ENCODE measurements around the gene SNAI3.

DNA sequence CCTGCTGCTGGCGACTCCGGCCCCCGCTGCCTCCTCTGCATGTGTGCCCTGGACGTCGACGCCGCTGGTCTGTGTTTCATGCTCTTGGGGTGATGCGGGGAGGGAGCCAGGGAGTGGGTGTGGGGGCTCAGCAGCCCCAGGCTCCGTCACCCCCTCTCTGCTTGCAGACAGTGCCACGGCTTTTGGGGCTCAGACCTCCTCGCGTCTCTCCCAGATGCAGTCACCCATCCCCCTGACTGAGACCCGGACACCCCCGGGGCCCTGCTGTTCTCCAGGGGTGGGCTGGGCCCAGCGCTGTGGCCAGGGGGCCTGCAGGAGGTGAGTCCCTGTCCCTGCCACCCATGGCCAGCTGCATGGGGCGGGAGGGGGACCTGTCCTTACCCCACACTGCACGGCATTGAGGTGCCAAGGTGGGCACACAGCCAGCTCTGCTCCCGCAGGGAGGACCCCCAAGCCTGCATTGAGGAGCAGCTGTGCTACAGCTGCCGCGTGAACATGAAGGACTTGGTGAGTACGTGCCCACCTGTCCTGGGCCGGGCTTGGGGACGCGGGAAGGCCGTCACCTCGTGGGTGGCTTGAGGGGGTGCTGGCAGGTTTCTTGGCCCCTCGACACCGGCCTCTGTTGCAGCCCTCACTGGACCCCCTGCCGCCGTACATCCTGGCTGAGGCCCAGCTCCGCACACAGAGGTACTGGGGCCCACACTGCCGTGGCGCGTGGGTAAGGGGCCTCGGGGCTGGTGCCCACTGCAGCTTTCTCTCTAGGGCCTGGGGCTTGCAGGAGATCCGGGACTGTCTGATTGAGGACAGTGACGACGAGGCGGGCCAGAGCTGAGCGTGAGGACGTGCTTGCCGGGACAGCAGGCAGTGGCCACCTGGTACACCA is 28.4 kb upstream of the SNAI3 start:
- TF ChIP-seq, protein P1, sequence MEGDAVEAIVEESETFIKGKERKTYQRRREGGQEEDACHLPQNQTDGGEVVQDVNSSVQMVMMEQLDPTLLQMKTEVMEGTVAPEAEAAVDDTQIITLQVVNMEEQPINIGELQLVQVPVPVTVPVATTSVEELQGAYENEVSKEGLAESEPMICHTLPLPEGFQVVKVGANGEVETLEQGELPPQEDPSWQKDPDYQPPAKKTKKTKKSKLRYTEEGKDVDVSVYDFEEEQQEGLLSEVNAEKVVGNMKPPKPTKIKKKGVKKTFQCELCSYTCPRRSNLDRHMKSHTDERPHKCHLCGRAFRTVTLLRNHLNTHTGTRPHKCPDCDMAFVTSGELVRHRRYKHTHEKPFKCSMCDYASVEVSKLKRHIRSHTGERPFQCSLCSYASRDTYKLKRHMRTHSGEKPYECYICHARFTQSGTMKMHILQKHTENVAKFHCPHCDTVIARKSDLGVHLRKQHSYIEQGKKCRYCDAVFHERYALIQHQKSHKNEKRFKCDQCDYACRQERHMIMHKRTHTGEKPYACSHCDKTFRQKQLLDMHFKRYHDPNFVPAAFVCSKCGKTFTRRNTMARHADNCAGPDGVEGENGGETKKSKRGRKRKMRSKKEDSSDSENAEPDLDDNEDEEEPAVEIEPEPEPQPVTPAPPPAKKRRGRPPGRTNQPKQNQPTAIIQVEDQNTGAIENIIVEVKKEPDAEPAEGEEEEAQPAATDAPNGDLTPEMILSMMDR (IDR thresholded peaks at IDR 0.05) = no peak
- no peak for TF ChIP-seq POLR2A (IDR thresholded peaks at IDR 0.05)
